SH-SY5Y (cell line): ENCODE results near the gene PLRG1.

Experiments
- GATA2 ChIP-seq: IDR thresholded peaks from 2 replicates; pipeline ENCODE4 v1.6.1; 2011; ENCODE audit warnings: mild to moderate bottlenecking, low read depth, low read length
- GATA3 ChIP-seq: IDR thresholded peaks from 2 replicates; pipeline ENCODE4 v1.6.1; 2011; ENCODE audit warnings: low read depth, mild to moderate bottlenecking, low read length, moderate library complexity

- no peak for TF ChIP-seq GATA2
- no peak for TF ChIP-seq GATA3
Measured at GRCh38 chr4:154579927-154580326, 29.7 kb upstream of the PLRG1 start.
